Measurements from ENCODE around the gene PHAF1. TPM values are rescaled to one million over a fixed set of nuclear protein-coding genes. Genes with fewer than 3 reads are reported as not detected.

The PHAF1 gene
- total RNA-seq, 1 experiment from 2014 or later, result 18.7 TPM

DNA sequence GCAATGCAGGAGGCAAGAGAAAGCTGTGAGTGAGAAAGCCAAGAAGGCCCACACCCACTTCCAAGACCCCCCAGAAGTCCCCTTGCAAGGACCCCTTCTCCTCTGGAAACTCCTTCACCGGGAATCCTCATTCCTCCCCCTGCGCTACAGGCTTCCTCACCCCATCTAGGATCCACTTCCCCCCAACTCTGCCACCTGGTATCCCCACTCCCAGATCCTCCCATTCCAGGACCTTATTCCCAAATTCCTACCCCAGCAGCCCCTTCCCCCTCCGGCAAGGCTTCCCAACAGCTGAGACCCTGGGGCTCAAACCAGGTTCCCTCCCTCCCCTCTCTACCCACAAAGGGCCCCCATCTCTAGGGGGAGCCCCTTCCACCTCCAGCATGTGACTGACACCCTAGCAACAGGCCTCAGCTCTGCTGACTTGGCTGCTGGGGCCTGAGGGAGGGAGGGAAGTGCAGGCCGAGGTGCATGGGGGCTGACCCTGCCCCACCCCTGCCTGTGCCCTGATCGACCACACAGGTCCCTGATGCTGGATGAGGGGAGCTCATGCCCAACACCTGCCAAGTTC is 56.9 kb downstream of the PHAF1 start:
- no peak for DNase-seq (ENCODE audit: low read depth in 1 of 2, low spot score in 2 of 2)
- no peaks in the 10 kb centered on the region for H3K27me3 ChIP-seq (replicated peaks)
- H3K27ac ChIP-seq, result no peak overlapping the region
- peaks cover 19% of the 10 kb centered on the region for H3K4me1 ChIP-seq (replicated peaks)
- no peaks in the 10 kb centered on the region for H3K9me3 ChIP-seq (replicated peaks)
- H3K4me3 ChIP-seq, result no peak overlapping the region
- H3K36me3 ChIP-seq, result peaks cover 6% of the 10 kb centered on the region; the same call in 1 of the 2 replicates

DNA sequence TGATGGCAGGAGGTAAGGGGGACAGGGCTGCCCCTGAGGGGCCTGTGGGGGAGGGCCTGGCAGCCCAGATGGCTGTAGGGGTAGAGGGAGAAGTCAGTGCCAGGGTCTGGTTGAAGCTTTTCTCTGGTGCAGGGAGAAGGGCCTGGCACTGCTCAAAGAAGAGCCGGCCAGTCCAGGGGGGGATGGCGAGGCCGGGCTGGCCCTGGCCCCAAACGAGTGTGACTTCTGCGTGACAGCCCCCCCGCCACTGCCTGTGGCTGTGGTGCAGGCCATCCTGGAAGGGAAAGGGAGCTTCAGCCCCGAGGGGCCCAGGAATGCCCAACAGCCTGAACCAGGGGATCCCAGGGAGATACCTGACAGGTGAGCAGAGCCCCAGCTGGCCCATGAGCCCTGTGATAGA is 57.8 kb downstream of the PHAF1 start:
- Histone ChIP-seq H3K9me3 (replicated peaks) (no peaks in the 10 kb centered on the region), H3K27ac (no peak overlapping the region), H3K4me3 (no peak overlapping the region), H3K27me3 (replicated peaks) (no peaks in the 10 kb centered on the region), H3K4me1 (replicated peaks) (peaks cover 19% of the 10 kb centered on the region), H3K36me3 (peaks cover 6% of the 10 kb centered on the region; the same call in 1 of the 2 replicates)
- DNase-seq (ENCODE audit: low read depth in 1 of 2, low spot score in 2 of 2), result no peak

DNA sequence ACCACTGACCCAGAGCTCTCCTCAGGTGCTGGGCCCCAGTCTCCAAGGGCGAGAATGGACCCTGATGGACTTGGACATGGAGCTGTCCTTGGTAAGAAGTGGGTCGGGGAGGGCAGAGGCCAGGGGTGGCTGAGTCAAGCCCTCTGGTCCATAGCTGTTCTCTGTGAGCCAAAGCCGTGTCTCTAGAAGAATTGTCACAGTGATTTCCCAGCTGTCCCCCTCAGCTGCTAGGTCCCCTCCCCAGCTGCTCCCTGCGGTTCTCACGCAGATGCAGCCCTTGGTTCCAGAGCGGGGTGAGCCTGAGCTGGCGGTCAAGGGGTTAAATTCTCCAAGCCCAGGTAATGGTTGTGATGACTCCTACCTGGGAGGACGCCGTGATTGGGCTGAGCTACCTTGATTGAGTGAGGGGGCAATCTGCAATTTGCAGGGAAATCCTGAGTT is 59.3 kb downstream of the PHAF1 start:
- Histone ChIP-seq H3K36me3 (no peaks in the 10 kb centered on the region), H3K27me3 (replicated peaks) (no peaks in the 10 kb centered on the region), H3K4me1 (replicated peaks) (peaks cover 29% of the 10 kb centered on the region), H3K4me3 (no peak overlapping the region), H3K9me3 (replicated peaks) (no peaks in the 10 kb centered on the region), H3K27ac (no peak overlapping the region)
- no peak for DNase-seq (ENCODE audit: low read depth in 1 of 2, low spot score in 2 of 2)

DNA sequence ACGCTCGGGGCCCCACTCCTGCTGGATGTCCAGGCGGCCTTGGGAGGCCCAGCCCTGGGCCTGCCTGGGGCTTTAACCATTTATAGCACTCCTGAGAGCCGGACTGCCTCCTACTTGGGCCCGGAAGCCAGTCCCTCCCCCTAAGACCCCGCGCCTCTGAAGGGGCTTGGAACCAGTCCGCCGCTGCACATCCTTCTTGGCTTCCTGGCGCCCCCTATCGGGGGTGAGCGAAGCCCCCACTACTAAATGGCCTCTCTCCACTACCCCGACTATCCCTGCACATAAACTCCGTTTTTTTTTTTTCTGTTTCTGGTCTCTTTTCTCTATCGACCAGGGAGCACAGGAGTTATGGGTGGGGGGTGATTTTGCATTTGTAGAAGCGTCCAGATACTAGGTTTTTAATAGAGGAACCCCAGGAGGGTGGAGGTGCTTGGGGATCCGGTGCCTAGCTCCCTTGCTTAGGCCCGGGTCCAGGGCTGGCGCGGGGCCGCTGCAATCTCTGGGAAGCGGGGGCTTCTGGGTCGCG is 60.0 kb downstream of the PHAF1 start:
- no peaks in the 10 kb centered on the region for H3K9me3 ChIP-seq (replicated peaks)
- H3K4me1 ChIP-seq (replicated peaks), result peaks cover 36% of the 10 kb centered on the region
- H3K27ac ChIP-seq, result peak overlapping the region; percentile 92; the same call in 1 of the 2 replicates
- no peaks in the 10 kb centered on the region for H3K27me3 ChIP-seq (replicated peaks)
- DNase-seq (ENCODE audit: low read depth in 1 of 2, low spot score in 2 of 2), result no peak
- peak overlapping the region; percentile 42 for H3K4me3 ChIP-seq
- peaks cover 2% of the 10 kb centered on the region for H3K36me3 ChIP-seq

DNA sequence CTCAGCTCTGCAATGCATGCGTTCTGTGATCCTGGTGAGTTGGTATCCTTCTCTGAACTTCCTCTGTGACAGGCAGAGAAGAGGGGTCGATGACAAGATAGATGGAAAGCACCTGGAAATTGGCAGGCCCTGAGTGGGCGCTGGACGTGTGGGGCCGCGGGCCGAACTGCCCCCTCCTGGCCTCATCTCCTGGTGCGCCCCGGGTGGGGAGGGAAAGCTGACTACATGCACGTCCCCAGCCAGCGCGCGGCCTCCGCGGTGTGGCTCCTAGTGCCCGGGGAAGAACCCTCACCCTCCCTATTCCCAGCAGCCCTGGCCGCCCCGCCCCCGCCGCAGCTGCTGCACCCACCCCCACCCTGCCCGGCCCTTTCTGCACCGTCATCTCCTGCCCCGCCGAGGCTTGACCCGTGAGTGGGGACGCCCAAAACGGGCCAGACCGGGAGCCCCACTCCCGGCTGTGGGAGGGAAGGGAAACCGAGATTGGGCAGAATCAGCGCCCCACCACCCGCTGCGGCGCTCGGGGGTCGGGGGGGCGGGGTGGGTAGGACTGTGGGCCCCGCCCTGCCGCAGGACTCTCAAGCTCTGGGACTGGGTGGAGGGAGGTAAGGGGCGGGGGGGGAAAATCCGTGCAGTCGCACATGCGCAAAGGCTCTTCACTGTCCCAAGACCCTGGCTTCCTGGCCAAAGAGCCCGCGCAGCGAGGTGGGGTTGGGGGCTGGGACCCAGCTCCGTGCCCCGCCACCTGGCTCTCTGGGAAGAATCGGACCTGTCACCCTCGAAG is 60.6 kb downstream of the PHAF1 start, which contains the start of gene NOL3:
TSS of gene NOL3 (plus strand) at position 371 of the 781 bp plus-strand sequence.
- Histone ChIP-seq H3K4me1 (replicated peaks) (peaks cover 39% of the 10 kb centered on the region), H3K27ac (peak within 1 kb of the TSS; percentile 92), H3K27me3 (replicated peaks) (no peaks in the 10 kb centered on the region), H3K9me3 (replicated peaks) (no peaks in the 10 kb centered on the region), H3K36me3 (peaks cover 8% of the 10 kb centered on the region), H3K4me3 (peak within 1 kb of the TSS; percentile 42)
- peak; percentile 81 to 90 for DNase-seq (ENCODE audit: low read depth in 1 of 2, low spot score in 2 of 2)

DNA sequence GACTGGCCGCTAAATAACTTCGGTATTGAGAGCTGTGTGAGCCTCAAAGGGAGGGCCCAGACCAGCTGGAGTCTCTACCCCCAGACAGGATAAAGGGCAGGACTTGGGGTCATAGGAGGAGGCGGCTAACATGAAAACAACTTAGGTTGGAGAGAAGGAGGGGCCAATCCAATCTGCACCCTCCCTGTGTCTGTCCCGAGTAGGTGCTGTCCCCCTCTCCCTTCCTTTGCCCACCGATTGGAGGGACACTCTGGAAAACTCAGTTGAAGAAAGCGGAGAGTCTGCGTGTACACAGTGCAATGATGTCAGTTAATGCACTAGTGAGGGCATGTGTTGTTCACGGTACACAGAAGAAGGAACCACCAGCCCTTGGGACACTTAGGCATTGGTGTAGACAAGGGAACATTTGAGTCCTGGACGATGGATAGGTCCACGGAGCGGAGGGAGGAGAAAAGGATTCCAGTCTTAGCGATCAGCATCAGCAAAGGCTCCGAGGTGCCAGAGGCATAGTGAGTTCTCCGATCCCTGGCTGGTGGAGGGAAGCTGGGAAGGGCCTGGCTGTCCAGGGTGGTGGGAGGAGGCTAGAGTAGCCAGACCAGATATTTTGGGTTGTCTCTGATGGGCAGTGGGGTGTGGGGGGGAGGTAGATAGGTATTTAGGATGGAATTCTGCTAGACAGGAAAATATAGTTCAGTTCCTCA is 61.4 kb downstream of the PHAF1 start:
- peak overlapping the region; percentile 92 for H3K27ac ChIP-seq
- no peaks in the 10 kb centered on the region for H3K27me3 ChIP-seq (replicated peaks)
- H3K4me3 ChIP-seq, result peak overlapping the region; percentile 42
- DNase-seq (ENCODE audit: low read depth in 1 of 2, low spot score in 2 of 2), result no peak
- peaks cover 39% of the 10 kb centered on the region for H3K4me1 ChIP-seq (replicated peaks)
- peaks cover 11% of the 10 kb centered on the region for H3K36me3 ChIP-seq
- H3K9me3 ChIP-seq (replicated peaks), result no peaks in the 10 kb centered on the region

DNA sequence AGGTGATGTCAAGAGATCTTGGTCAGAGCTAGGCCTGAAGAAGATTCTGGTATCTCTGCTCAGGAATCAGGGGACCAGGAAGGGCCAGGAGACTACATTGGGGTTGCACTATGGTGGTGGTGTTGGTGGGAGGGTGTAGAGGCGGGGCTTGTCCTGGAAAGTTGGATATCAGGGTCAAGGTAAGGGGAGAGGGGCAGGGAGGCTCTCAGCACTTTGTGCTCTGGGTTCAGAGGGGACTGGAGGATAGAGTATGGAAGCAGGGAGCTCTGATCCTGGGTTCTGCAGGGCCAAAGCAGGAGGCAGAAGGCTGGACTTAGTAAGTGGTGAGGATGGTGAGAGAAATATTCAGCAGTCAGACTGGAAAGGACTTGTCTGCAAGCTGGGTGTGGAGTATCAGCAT is 63.6 kb downstream of the PHAF1 start:
- Histone ChIP-seq H3K4me3 (peak overlapping the region; percentile 37), H3K27ac (no peak overlapping the region), H3K27me3 (replicated peaks) (no peaks in the 10 kb centered on the region), H3K9me3 (replicated peaks) (no peaks in the 10 kb centered on the region), H3K4me1 (replicated peaks) (peaks cover 39% of the 10 kb centered on the region), H3K36me3 (peaks cover 15% of the 10 kb centered on the region)
- DNase-seq (ENCODE audit: low read depth in 1 of 2, low spot score in 2 of 2), result no peak

DNA sequence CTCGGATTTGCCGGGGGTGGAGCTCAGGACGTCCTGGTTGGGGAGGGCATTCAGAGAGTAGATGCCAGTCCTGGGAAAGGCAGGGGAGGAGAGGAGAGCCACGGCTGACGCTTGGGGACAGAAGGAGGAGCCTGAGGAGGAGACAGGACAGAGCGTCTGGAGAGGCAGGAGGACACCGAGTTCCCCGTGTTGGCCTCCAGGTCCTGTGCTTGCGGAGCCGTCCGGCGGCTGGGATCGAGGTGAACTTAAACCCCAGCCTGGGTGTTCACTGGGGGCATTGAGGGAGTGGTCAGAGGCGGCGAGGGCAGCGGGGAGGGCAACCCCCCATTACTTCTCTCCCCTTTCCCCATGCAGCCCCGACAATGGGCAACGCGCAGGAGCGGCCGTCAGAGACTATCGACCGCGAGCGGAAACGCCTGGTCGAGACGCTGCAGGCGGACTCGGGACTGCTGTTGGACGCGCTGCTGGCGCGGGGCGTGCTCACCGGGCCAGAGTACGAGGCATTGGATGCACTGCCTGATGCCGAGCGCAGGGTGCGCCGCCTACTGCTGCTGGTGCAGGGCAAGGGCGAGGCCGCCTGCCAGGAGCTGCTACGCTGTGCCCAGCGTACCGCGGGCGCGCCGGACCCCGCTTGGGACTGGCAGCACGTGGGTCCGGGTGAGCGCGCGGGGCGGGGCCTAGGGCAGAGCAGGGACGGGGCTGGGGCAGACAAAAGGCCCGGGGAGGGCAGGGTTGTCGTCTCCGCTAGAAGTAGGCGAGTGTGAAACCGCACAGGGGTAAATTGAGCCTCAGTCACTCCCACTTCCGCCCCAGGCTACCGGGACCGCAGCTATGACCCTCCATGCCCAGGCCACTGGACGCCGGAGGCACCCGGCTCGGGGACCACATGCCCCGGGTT is 64.3 kb downstream of the PHAF1 start:
- H3K27me3 ChIP-seq (replicated peaks), result no peaks in the 10 kb centered on the region
- H3K9me3 ChIP-seq (replicated peaks), result no peaks in the 10 kb centered on the region
- H3K4me1 ChIP-seq (replicated peaks), result peaks cover 39% of the 10 kb centered on the region
- peaks cover 15% of the 10 kb centered on the region for H3K36me3 ChIP-seq
- H3K4me3 ChIP-seq, result peak overlapping the region; percentile 37
- no peak overlapping the region for H3K27ac ChIP-seq
- DNase-seq (ENCODE audit: low read depth in 1 of 2, low spot score in 2 of 2), result peak; percentile 74 to 88

DNA sequence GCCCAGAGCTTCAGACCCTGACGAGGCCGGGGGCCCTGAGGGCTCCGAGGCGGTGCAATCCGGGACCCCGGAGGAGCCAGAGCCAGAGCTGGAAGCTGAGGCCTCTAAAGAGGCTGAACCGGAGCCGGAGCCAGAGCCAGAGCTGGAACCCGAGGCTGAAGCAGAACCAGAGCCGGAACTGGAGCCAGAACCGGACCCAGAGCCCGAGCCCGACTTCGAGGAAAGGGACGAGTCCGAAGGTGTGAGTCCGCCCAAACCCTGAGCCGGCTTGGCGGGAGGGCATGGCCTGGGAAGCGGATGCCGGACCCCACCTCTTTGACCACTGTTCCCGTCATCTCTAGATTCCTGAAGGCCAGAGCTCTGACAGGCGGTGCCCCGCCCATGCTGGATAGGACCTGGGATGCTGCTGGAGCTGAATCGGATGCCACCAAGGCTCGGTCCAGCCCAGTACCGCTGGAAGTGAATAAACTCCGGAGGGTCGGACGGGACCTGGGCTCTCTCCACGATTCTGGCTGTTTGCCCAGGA is 65.0 kb downstream of the PHAF1 start:
- peaks cover 34% of the 10 kb centered on the region for H3K4me1 ChIP-seq (replicated peaks)
- peak overlapping the region; percentile 37 for H3K4me3 ChIP-seq
- no peaks in the 10 kb centered on the region for H3K9me3 ChIP-seq (replicated peaks)
- no peaks in the 10 kb centered on the region for H3K27me3 ChIP-seq (replicated peaks)
- DNase-seq (ENCODE audit: low read depth in 1 of 2, low spot score in 2 of 2), result no peak
- no peak overlapping the region for H3K27ac ChIP-seq
- peaks cover 18% of the 10 kb centered on the region for H3K36me3 ChIP-seq

DNA sequence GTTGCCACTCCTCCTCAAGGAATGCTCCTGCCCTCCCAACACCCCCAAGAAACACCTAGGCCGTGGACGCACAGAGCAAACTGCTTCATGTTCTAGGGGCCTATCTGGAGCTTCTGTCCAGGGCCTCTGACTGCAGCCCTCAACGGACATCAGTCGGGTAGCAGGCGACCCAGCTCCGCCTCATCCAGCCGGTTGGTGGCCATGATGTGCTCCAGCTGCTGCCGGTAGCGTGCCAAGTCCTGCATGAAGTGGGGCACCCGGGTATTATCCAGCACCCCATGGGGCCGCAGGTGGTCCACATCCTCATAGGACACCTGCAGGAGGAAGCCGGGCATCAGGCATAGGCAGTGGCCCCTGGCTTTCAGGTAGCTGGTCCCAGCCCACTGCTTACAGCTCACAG is 66.9 kb downstream of the PHAF1 start:
- H3K4me1 ChIP-seq (replicated peaks), result peaks cover 20% of the 10 kb centered on the region

DNA sequence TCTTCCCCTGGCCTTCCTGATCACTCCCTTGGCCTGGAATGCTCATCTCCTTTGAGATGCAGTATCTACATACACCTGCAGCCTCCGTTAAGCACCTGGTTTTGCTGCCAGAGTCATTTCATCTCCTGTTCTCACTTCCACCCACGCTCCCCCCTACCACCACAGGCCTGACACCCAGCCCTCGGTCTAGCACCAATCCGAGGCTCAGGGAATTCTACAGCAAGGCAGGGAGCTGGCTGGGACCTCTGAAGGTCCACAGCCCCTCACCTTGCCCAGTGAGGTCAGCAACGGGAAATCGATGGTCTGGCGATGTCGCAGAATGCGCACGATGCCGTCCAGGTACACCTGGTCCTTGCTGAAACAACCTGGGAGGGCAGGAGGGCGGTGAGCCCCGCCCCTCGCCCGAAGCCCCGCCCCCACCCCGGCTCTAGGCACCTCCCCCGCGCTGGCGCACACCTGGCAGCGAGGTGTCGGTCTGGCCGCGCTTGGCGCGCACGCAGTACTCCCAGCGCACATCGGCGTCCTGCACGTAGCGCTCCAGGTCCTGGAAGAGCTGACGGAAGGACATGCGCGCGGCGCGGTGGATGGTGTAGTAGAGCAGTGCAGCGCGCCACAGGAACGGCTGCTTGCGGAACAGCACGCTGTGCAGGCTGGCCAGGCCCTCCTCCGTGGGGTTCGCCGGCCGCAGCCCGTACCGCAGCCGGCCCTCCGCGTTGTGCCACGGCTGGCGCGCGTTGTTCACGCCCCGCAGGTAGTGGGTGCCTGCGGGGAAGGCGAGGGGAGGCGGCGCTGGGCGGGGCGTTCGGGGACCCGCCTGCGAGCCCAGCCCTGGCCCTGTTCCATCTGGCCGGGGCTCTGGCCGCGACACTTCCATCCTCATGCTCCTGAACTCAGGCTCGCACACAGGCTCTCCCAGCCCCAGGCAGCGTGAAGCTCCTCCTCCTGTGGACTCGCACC is 68.3 kb downstream of the PHAF1 start:
- Histone ChIP-seq H3K4me3 (no peak overlapping the region), H3K27ac (no peak overlapping the region), H3K27me3 (replicated peaks) (no peaks in the 10 kb centered on the region), H3K4me1 (replicated peaks) (peaks cover 26% of the 10 kb centered on the region), H3K36me3 (peaks cover 18% of the 10 kb centered on the region), H3K9me3 (replicated peaks) (no peaks in the 10 kb centered on the region)
- no peak for DNase-seq (ENCODE audit: low read depth in 1 of 2, low spot score in 2 of 2)

More for the DNA sequence above, 66.9 kb downstream of the PHAF1 start:
- Histone ChIP-seq H3K9me3 (replicated peaks) (no peaks in the 10 kb centered on the region), H3K27ac (no peak overlapping the region), H3K27me3 (replicated peaks) (no peaks in the 10 kb centered on the region), H3K36me3 (peaks cover 18% of the 10 kb centered on the region), H3K4me3 (no peak overlapping the region)
- DNase-seq (ENCODE audit: low read depth in 1 of 2, low spot score in 2 of 2), result no peak

All from SJSA1 (cell line).